ENCODE data around the gene RAD21L1. TPM values are rescaled to one million over a fixed set of nuclear protein-coding genes. Genes with fewer than 3 reads are reported as not detected.

The RAD21L1 gene
- total and polyA plus RNA-seq, 2 donors (not counting 1 experiment from before 2014, with no cell fraction given) = 0.16 to 0.50 TPM

GRCh38 chr20:1224205-1224890, 1.5 kb upstream of the RAD21L1 start:
- DNase-seq (ENCODE audit: low read depth in 2 of 2) = no peak
- no peaks in the 10 kb centered on the region for H3K9me3 ChIP-seq (ENCODE audit: control insufficient read depth, insufficient read depth, low read depth, low read length)
- no peaks in the 10 kb centered on the region for H3K79me2 ChIP-seq (ENCODE audit: control insufficient read depth, insufficient read depth, low read length)
- peaks cover 2% of the 10 kb centered on the region for H3K4me1 ChIP-seq (ENCODE audit: control insufficient read depth, extremely low read depth, insufficient read depth, low read length)
- no peak overlapping the region for H3K4me2 ChIP-seq (ENCODE audit: extremely low read depth, insufficient read depth, low read length)
- no peaks in the 10 kb centered on the region for H3K36me3 ChIP-seq (ENCODE audit: control insufficient read depth, insufficient read depth, low read length)
- H3K27me3 ChIP-seq (ENCODE audit: control insufficient read depth, insufficient read depth, low read length) = peaks cover 4% of the 10 kb centered on the region
- H3K9ac ChIP-seq (ENCODE audit: insufficient read depth, low read length) = no peak overlapping the region
- no peak for TF ChIP-seq EZH2 (IDR thresholded peaks at IDR 0.05; ENCODE audit: low read length, missing control alignments)
- no peak for TF ChIP-seq CTCF (conservative IDR thresholded peaks at IDR 0.05 in 1 of 2, IDR thresholded peaks at IDR 0.05 in 1 of 2; ENCODE audit: low read depth in 1 of 2, low read length in 2 of 2)
- H4K20me1 ChIP-seq (ENCODE audit: control insufficient read depth, extremely low read depth, insufficient read depth, low read length) = no peaks in the 10 kb centered on the region
- no peak overlapping the region for H3K27ac ChIP-seq (ENCODE audit: insufficient read depth, low read length)
- no peak overlapping the region for H2AFZ ChIP-seq (ENCODE audit: low read length)
- H3K4me3 ChIP-seq (replicated peaks in 1 of 4; ENCODE audit: control extremely low read depth in 1 of 4, insufficient read depth in 1 of 4, low read depth in 3 of 4, low read length in 4 of 4) = no peak overlapping the region

GRCh38 chr20:1225263-1225782, 521 bp upstream of the RAD21L1 start:
- H3K27ac ChIP-seq (ENCODE audit: insufficient read depth, low read length) = no peak overlapping the region
- DNase-seq (ENCODE audit: low read depth in 2 of 2) = no peak
- no peaks in the 10 kb centered on the region for H3K9me3 ChIP-seq (ENCODE audit: control insufficient read depth, insufficient read depth, low read depth, low read length)
- H4K20me1 ChIP-seq (ENCODE audit: control insufficient read depth, extremely low read depth, insufficient read depth, low read length) = no peaks in the 10 kb centered on the region
- H3K4me3 ChIP-seq (replicated peaks in 1 of 4; ENCODE audit: control extremely low read depth in 1 of 4, insufficient read depth in 1 of 4, low read depth in 3 of 4, low read length in 4 of 4) = peak overlapping the region; percentile 23 to 52 (median 48)
- H3K4me2 ChIP-seq (ENCODE audit: extremely low read depth, insufficient read depth, low read length) = peak overlapping the region; percentile 59
- H3K36me3 ChIP-seq (ENCODE audit: control insufficient read depth, insufficient read depth, low read length) = no peaks in the 10 kb centered on the region
- peaks cover 4% of the 10 kb centered on the region for H3K27me3 ChIP-seq (ENCODE audit: control insufficient read depth, insufficient read depth, low read length)
- H3K4me1 ChIP-seq (ENCODE audit: control insufficient read depth, extremely low read depth, insufficient read depth, low read length) = peaks cover 2% of the 10 kb centered on the region
- H3K79me2 ChIP-seq (ENCODE audit: control insufficient read depth, insufficient read depth, low read length) = no peaks in the 10 kb centered on the region
- peak overlapping the region; percentile 72 for H2AFZ ChIP-seq (ENCODE audit: low read length)
- H3K9ac ChIP-seq (ENCODE audit: insufficient read depth, low read length) = no peak overlapping the region
- no peak for TF ChIP-seq CTCF (conservative IDR thresholded peaks at IDR 0.05 in 1 of 2, IDR thresholded peaks at IDR 0.05 in 1 of 2; ENCODE audit: low read depth in 1 of 2, low read length in 2 of 2)
- no peak for TF ChIP-seq EZH2 (IDR thresholded peaks at IDR 0.05; ENCODE audit: low read length, missing control alignments)

DNA sequence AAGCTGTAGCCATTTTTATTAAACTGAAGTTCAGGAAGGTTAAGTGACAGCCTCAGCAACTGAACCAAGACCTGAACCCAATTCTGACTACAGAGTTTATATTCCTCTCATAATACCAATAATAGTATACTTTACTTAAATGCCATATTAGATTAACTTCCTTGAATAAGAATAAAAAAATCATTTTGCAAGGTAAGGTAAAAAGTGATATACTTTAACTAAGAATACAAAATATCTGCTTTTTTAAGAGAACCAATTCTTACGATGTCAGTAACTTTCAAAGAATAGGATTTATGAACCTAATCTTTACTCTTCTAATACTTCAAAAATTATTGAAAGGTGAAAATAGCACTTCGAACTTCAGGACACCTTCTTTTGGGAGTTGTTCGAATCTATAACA, 3.7 kb downstream of the RAD21L1 start:
- TF ChIP-seq EZH2 (IDR thresholded peaks at IDR 0.05; ENCODE audit: low read length, missing control alignments) = no peak
- no peak for TF ChIP-seq CTCF (conservative IDR thresholded peaks at IDR 0.05 in 1 of 2, IDR thresholded peaks at IDR 0.05 in 1 of 2; ENCODE audit: low read depth in 1 of 2, low read length in 2 of 2)
- Histone ChIP-seq H3K36me3 (ENCODE audit: control insufficient read depth, insufficient read depth, low read length) (no peaks in the 10 kb centered on the region), H3K27me3 (ENCODE audit: control insufficient read depth, insufficient read depth, low read length) (peaks cover 4% of the 10 kb centered on the region), H3K4me2 (ENCODE audit: extremely low read depth, insufficient read depth, low read length) (no peak overlapping the region), H3K9me3 (ENCODE audit: control insufficient read depth, insufficient read depth, low read depth, low read length) (no peaks in the 10 kb centered on the region), H2AFZ (ENCODE audit: low read length) (no peak overlapping the region), H3K27ac (ENCODE audit: insufficient read depth, low read length) (no peak overlapping the region), H3K4me1 (ENCODE audit: control insufficient read depth, extremely low read depth, insufficient read depth, low read length) (peaks cover 2% of the 10 kb centered on the region), H4K20me1 (ENCODE audit: control insufficient read depth, extremely low read depth, insufficient read depth, low read length) (no peaks in the 10 kb centered on the region), H3K9ac (ENCODE audit: insufficient read depth, low read length) (no peak overlapping the region), H3K79me2 (ENCODE audit: control insufficient read depth, insufficient read depth, low read length) (no peaks in the 10 kb centered on the region), H3K4me3 (replicated peaks in 1 of 4; ENCODE audit: control extremely low read depth in 1 of 4, insufficient read depth in 1 of 4, low read depth in 3 of 4, low read length in 4 of 4) (no peak overlapping the region)
- no peak for DNase-seq (ENCODE audit: low read depth in 2 of 2)

Data from fibroblast of lung (primary cell).